GM10248 (cell line): Measurements from ENCODE around the gene AMBP.
"Not testable (repeated sequence)": the region's sequence is repeated elsewhere in the genome, so short reads cannot be mapped to it uniquely, and the experiment has no call there.

ENCODE experiments used
- CTCF ChIA-PET: fragments of 300-600 bp; sonication (Branson Sonifier 250); formaldehyde crosslinking; extraction: SDS; loops from one replicate; lab custom pipeline; 2021; ENCODE audit warnings: antibody characterized with exemption; lab: Yijun Ruan, JAX
- POLR2A ChIA-PET: fragments of 350-650 bp; sonication (Branson Sonifier 250); formaldehyde crosslinking; extraction: SDS; loops from one replicate; lab custom pipeline; 2020; ENCODE audit warnings: antibody characterized with exemption; lab: Yijun Ruan, JAX
- DNase-seq: peaks from one replicate; pipeline ENCODE4 v3.0.0; 2012; ENCODE audit errors: extremely low spot score
- CTCF ChIP-seq: IDR thresholded peaks from 2 replicates; pipeline ENCODE4 v1.5.1; 2012; ENCODE audit warnings: mild to moderate bottlenecking, low read depth; ENCODE audit errors: extremely low read depth, missing control alignments, control extremely low read depth

AMBP gene

GRCh38 chr9:114083666-114084065 lies 5.6 kb upstream of the AMBP start:
- DNase-seq, result no peak
- CTCF ChIA-PET, result interaction anchor here (0.7 to 4.8 kb wide), 18 partner anchors 10 to 255 kb away, joined by 3 to 80 read pairs (median 8); partner anchors contain the start of genes COL27A1 and KIF12
- TF ChIP-seq CTCF, result no peak
- POLR2A ChIA-PET, result no interaction called here

DNA sequence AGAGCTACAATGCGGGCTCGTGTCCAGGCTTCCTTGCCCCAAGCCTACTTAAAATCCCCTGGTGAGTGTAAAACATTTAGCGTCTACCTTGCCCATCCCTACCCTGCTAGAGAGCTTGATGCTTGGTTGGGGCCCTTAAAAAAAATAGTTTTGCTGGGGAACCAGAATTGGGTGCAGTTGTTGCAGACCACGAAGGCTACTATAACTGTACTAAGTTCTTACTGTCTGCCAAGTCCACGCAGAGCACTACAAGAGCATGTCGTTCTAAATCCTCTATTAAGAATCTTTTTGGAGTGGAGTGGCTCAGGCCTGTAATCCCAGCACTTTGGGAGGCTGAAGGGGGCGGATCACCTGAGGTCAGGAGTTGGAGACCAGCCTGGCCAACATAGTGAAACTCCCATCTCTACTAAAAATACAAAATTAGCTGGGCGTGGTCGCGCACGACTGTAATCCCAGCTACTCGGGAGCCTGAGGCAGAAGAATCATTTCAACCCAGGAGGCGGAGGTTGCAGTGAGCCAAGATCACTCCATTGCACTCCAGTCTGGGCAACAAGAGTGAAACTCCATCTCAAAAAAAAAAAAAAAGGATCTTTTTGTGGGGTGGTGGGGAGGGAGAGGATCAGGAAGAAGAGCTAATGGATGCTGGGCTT lies 4.8 kb upstream of the AMBP start:
- POLR2A ChIA-PET, DNase-seq: not testable (repeated sequence)
- CTCF ChIA-PET, result interaction anchor here (0.6 to 4.8 kb wide), 33 partner anchors 10 to 256 kb away, joined by 3 to 80 read pairs (median 5); partner anchors contain the start of genes COL27A1 and KIF12

- POLR2A ChIA-PET, result no interaction called here
- CTCF ChIA-PET, result interaction anchor here (0.6 to 4.8 kb wide), 34 partner anchors 10 to 256 kb away, joined by 3 to 80 read pairs (median 4); partner anchors contain the start of genes COL27A1 and KIF12
- peak; percentile 85 for TF ChIP-seq CTCF
- DNase-seq, result peak; percentile 82
These were observed 4.1 kb upstream of the AMBP start for GRCh38 chr9:114082017-114082762.

- POLR2A ChIA-PET, result no interaction called here
- CTCF ChIA-PET, result interaction anchor here (0.7 to 4.8 kb wide), 12 partner anchors 9 to 257 kb away, joined by 3 to 80 read pairs (median 8); no protein-coding TSS in a partner anchor
- DNase-seq, result no peak
- TF ChIP-seq CTCF, result no peak
These were observed 3.4 kb upstream of the AMBP start for GRCh38 chr9:114081441-114082016.

DNA sequence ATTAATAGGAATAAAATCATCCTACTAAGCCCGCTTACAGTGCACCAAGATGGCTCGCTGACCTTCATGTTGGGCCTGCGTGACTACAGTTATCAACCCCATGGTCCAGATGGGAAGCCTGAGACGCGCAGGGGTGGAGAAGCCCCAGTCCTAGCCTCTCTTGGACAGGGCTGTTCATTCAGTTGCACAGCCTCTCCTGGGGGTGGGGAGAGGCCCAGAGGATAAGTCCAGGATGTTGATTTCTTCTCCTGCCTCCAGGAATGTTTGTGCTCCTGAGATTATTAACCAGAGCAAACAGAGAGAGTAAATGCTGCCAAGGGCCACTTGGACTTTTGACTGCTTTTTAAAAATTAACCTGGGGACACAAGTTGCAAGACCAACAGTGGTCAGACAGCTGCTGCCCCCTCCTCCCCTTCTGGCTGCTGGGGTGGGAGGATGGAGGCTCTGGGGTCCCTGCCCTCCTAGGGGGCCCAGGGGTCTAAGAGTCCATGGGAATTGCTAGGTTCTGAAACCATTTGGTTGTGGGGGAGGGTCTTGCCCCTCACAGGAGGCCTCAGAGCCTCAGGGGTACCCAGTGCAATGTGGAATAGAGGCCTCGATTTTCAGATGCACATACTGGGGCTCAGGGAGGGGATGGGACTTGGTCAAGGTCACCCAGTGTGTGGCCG lies 2.8 kb upstream of the AMBP start:
- no peak for DNase-seq
- ChIA-PET POLR2A (no interaction called here), CTCF (interaction anchor here (1.0 to 4.8 kb wide), 6 partner anchors 8 to 228 kb away, joined by 3 to 80 read pairs (median 38); no protein-coding TSS in a partner anchor)
- TF ChIP-seq CTCF, result no peak

- TF ChIP-seq CTCF, result no peak
- ChIA-PET POLR2A (no interaction called here), CTCF (interaction anchor here (1.0 to 4.8 kb wide), 5 partner anchors 8 to 211 kb away, joined by 3 to 80 read pairs (median 11); no protein-coding TSS in a partner anchor)
- DNase-seq, result no peak
These were observed 2.2 kb upstream of the AMBP start for GRCh38 chr9:114080195-114080772.
